IMR-90 (cell line): ENCODE results near the gene ZNF532. TPM values are rescaled to one million over a fixed set of nuclear protein-coding genes. Genes with fewer than 3 reads are reported as not detected.

Source experiments
- ATAC-seq: fragments of 200-7000 bp; cut with Tn5 transposase; 2 replicates; pipeline ENCODE4 v1.9.1; 2020; ENCODE audit warnings: low read depth, mild to moderate bottlenecking, moderate library complexity
- BruUV-seq: library from RNA; stranded (reverse); fragments of 400-500 nt; replicated peaks from 2 replicates; lab custom pipeline; 2021; lab: Mats Ljungman, UMichigan
- CTCF ChIA-PET: fragments of 300-600 bp; formaldehyde crosslinking; extraction: SDS; loops from one replicate; lab custom pipeline; 2021; ENCODE audit warnings: antibody characterized with exemption; lab: Yijun Ruan, JAX
- POLR2A ChIA-PET: fragments of 300-600 bp; sonication (Branson Sonifier 250); formaldehyde crosslinking; loops from one replicate; lab custom pipeline; 2022; ENCODE audit warnings: antibody characterized with exemption; ENCODE audit not compliant: unreplicated experiment; lab: Charles Lee
- DNase-seq: peaks from one replicate; pipeline ENCODE4 v3.0.0; 2013
- H2AFZ ChIP-seq: replicated peaks from 2 replicates; pipeline ENCODE3; 2013; ENCODE audit warnings: low read length, mild to moderate bottlenecking; ENCODE audit not compliant: poor library complexity
- H2AK5ac ChIP-seq: 2 replicates; pipeline ENCODE4 v1.6.1; 2013; ENCODE audit warnings: low read depth, low read length, inconsistent platforms
- H2AK9ac ChIP-seq: replicated peaks from 2 replicates; pipeline ENCODE3; 2013; ENCODE audit warnings: mild to moderate bottlenecking, low read depth, low read length, moderate library complexity; ENCODE audit not compliant: poor library complexity
- H2BK120ac ChIP-seq: 2 replicates; pipeline ENCODE4 v1.6.1; 2013; ENCODE audit warnings: low read depth, low read length, inconsistent platforms
- H2BK15ac ChIP-seq: 3 replicates; pipeline ENCODE4 v1.6.1; 2013; ENCODE audit warnings: low read depth, low read length, inconsistent platforms
- H2BK20ac ChIP-seq: 2 replicates; pipeline ENCODE4 v1.6.1; 2013; ENCODE audit warnings: low read depth, mild to moderate bottlenecking, inconsistent platforms, low read length, moderate library complexity
- H2BK5ac ChIP-seq: 2 replicates; pipeline ENCODE4 v1.6.1; 2013; ENCODE audit warnings: mild to moderate bottlenecking, low read depth, low read length, inconsistent platforms; ENCODE audit not compliant: poor library complexity, severe bottlenecking
- H3K14ac ChIP-seq: replicated peaks from 2 replicates; pipeline ENCODE4 v1.6.1; 2013; ENCODE audit warnings: low read depth, low read length, inconsistent platforms
- H3K18ac ChIP-seq: 2 replicates; pipeline ENCODE4 v1.6.1; 2013; ENCODE audit warnings: low read depth, low read length, control low read depth
- H3K23ac ChIP-seq: 2 replicates; pipeline ENCODE4 v1.6.1; 2013; ENCODE audit warnings: low read depth, low read length, inconsistent platforms
- H3K27ac ChIP-seq: 2 replicates; pipeline ENCODE4 v1.5.1; 2013; ENCODE audit warnings: mild to moderate bottlenecking, control low read depth, low read length; ENCODE audit not compliant: insufficient read depth
- H3K27me3 ChIP-seq: 2 replicates; pipeline ENCODE4 v1.6.1; 2013; ENCODE audit warnings: low read length; ENCODE audit not compliant: control insufficient read depth, insufficient read depth
- H3K36me3 ChIP-seq: 2 replicates; pipeline ENCODE4 v1.6.1; 2013; ENCODE audit warnings: low read length, mixed read lengths; ENCODE audit not compliant: control insufficient read depth, insufficient read depth
- H3K4ac ChIP-seq: 2 replicates; pipeline ENCODE4 v1.6.1; 2013; ENCODE audit warnings: low read depth, low read length, inconsistent platforms
- H3K4me1 ChIP-seq: 2 replicates; pipeline ENCODE4 v1.6.1; 2013; ENCODE audit warnings: low read length, mixed read lengths; ENCODE audit not compliant: control insufficient read depth, insufficient read depth
- H3K4me2 ChIP-seq: 2 replicates; pipeline ENCODE4 v1.6.1; 2013; ENCODE audit warnings: low read depth, mild to moderate bottlenecking, control low read depth, low read length, moderate library complexity
- H3K4me3 ChIP-seq: 2 replicates; pipeline ENCODE4 v1.5.1; 2013; ENCODE audit warnings: low read depth, mild to moderate bottlenecking, control low read depth, low read length, moderate library complexity; ENCODE audit not compliant: insufficient read depth
- H3K56ac ChIP-seq: 2 replicates; pipeline ENCODE4 v1.6.1; 2013; ENCODE audit warnings: low read length, inconsistent platforms; ENCODE audit not compliant: insufficient read depth; ENCODE audit errors: extremely low read depth
- H3K79me1 ChIP-seq, 2 experiments: 2 replicates each; pipeline ENCODE4 v1.6.1; 2013; ENCODE audit warnings: low read length in 2 of 2, inconsistent platforms in 1 of 2, low read depth in 1 of 2
- H3K9ac ChIP-seq: 2 replicates; pipeline ENCODE4 v1.6.1; 2013; ENCODE audit warnings: low read depth, low read length, control low read depth
- H3K9me1 ChIP-seq: 2 replicates; pipeline ENCODE4 v1.6.1; 2013; ENCODE audit warnings: low read length, inconsistent platforms; ENCODE audit not compliant: insufficient read depth
- H3K9me3 ChIP-seq: 2 replicates; pipeline ENCODE4 v1.6.1; 2013; ENCODE audit warnings: low read length; ENCODE audit not compliant: control insufficient read depth, insufficient read depth
- H4K20me1 ChIP-seq: 2 replicates; pipeline ENCODE4 v1.6.1; 2013; ENCODE audit warnings: low read length, inconsistent platforms; ENCODE audit not compliant: insufficient read depth
- H4K5ac ChIP-seq: 2 replicates; pipeline ENCODE4 v1.6.1; 2013; ENCODE audit warnings: mild to moderate bottlenecking, low read depth, low read length, control low read depth
- H4K8ac ChIP-seq, 2 experiments: 2 replicates each; pipeline ENCODE4 v1.6.1; 2013; ENCODE audit warnings: low read depth in 2 of 2, low read length in 2 of 2, control low read depth in 1 of 2, inconsistent platforms in 1 of 2
- H4K91ac ChIP-seq: 2 replicates; pipeline ENCODE4 v1.6.1; 2013; ENCODE audit warnings: low read depth, low read length, inconsistent platforms; ENCODE audit not compliant: insufficient read depth
- BHLHE40 ChIP-seq: fragments of 150-350 bp; IDR thresholded peaks from 2 replicates; pipeline ENCODE4 v1.6.1; 2016; ENCODE audit warnings: mild to moderate bottlenecking, low read depth, low read length
- CEBPB ChIP-seq: IDR thresholded peaks from 2 replicates; pipeline ENCODE4 v1.6.1; 2012; ENCODE audit warnings: low read depth, low read length, improper control_type of control experiment
- FOS ChIP-seq: fragments of 150-350 bp; IDR thresholded peaks from 2 replicates; pipeline ENCODE4 v1.6.1; 2016; ENCODE audit warnings: low read depth, low read length
- MAFK ChIP-seq: IDR thresholded peaks from 2 replicates; pipeline ENCODE4 v1.6.1; 2012; ENCODE audit warnings: low read depth, low read length, improper control_type of control experiment
- MAZ ChIP-seq: IDR thresholded peaks from 2 replicates; pipeline ENCODE4 v1.6.1; 2012; ENCODE audit warnings: low read depth, mild to moderate bottlenecking, low read length, improper control_type of control experiment, moderate library complexity, borderline replicate concordance
- MXI1 ChIP-seq: IDR thresholded peaks from 2 replicates; pipeline ENCODE4 v1.6.1; 2012; ENCODE audit warnings: low read depth, mild to moderate bottlenecking, low read length, moderate library complexity, borderline replicate concordance
- NFE2L2 ChIP-seq: fragments of 150-350 bp; IDR thresholded peaks from 2 replicates; pipeline ENCODE4 v1.6.1; 2016; ENCODE audit warnings: low read depth, mild to moderate bottlenecking, low read length
- POLR2A ChIP-seq: IDR thresholded peaks from 2 replicates; pipeline ENCODE4 v1.6.1; 2012; ENCODE audit warnings: mild to moderate bottlenecking, low read depth, low read length
- RAD21 ChIP-seq: IDR thresholded peaks from 2 replicates; pipeline ENCODE4 v1.6.1; 2012; ENCODE audit warnings: low read length, improper control_type of control experiment
- RCOR1 ChIP-seq: IDR thresholded peaks from 2 replicates; pipeline ENCODE4 v1.6.1; 2012; ENCODE audit warnings: mild to moderate bottlenecking, low read length, improper control_type of control experiment; ENCODE audit not compliant: insufficient replicate concordance
- RFX5 ChIP-seq: IDR thresholded peaks from 2 replicates; pipeline ENCODE4 v1.8.0; 2012; ENCODE audit warnings: low read depth, mild to moderate bottlenecking, low read length, moderate library complexity
- SMC3 ChIP-seq: fragments of 150-350 bp; IDR thresholded peaks from 2 replicates; pipeline ENCODE4 v1.6.1; 2016; ENCODE audit warnings: low read depth, mild to moderate bottlenecking, antibody characterized with exemption, low read length, moderate library complexity
- WGBS, 2 experiments: methylation state at CpG; one replicate each; pipeline versions ENCODE4 v1.1.5 to v1.1.7; 2013; ENCODE audit warnings: missing lambda C conversion rate in 2 of 2; ENCODE audit not compliant: insufficient read length in 1 of 2; ENCODE audit errors: extremely low coverage in 2 of 2; 5-methylcytosine and 5-hydroxymethylcytosine counted together
- dilution Hi-C: fragments of 300-500 bp; cut with HindIII; formaldehyde crosslinking; loops from one replicate; pipeline ENCODE4 v1.14.3; 2018; ENCODE audit warnings: low sequenced_read_pairs; ENCODE audit not compliant: unreplicated experiment
- in situ Hi-C: fragments of 300-500 bp; cut with MboI; formaldehyde crosslinking; loops from 3 replicates; pipeline ENCODE4 v1.14.3; 2019; ENCODE audit warnings: low sequenced_read_pairs, inconsistent platforms, mixed read lengths
- intact Hi-C: fragments of 100-400 bp; cut with micrococcal nuclease; formaldehyde crosslinking; loops from 2 replicates; pipeline ENCODE4 v1.10.0; 2022
- polyA plus RNA-seq, 3 experiments: library from polyadenylated mRNA; depleted of rRNA; stranded (reverse); fragments of >200 nt; gene quantifications; 2 replicates each; pipeline ENCODE4 v1.2.3, GENCODE V29; 2012; ENCODE audit warnings: low replicate concordance in 1 of 3
- total RNA-seq: library from RNA; depleted of rRNA; stranded (reverse); fragments of >200 nt; gene quantifications from 2 replicates; pipeline ENCODE4 v1.2.3, GENCODE V29; 2012
- TF ChIP-seq, protein P1 (sequence below): conservative IDR thresholded peaks from 2 replicates; pipeline ENCODE4 v1.5.1; 2012; ENCODE audit warnings: mild to moderate bottlenecking, low read depth, low read length, improper control_type of control experiment
- TF ChIP-seq, protein P2 (sequence below): fragments of 150-350 bp; IDR thresholded peaks from 2 replicates; pipeline ENCODE4 v1.6.1; 2017; ENCODE audit warnings: mild to moderate bottlenecking, antibody characterized with exemption, low read length, low read depth
- TF ChIP-seq, protein P3 (sequence below): fragments of 150-350 bp; IDR thresholded peaks from 2 replicates; pipeline ENCODE4 v1.6.1; 2016; ENCODE audit warnings: low read depth, mild to moderate bottlenecking, low read length, moderate library complexity, borderline replicate concordance

ZNF532 gene
- total and polyA plus RNA-seq, 2 of the 4 experiments (the other 2 are of a cell fraction): 29.9 to 45.8 TPM

DNA sequence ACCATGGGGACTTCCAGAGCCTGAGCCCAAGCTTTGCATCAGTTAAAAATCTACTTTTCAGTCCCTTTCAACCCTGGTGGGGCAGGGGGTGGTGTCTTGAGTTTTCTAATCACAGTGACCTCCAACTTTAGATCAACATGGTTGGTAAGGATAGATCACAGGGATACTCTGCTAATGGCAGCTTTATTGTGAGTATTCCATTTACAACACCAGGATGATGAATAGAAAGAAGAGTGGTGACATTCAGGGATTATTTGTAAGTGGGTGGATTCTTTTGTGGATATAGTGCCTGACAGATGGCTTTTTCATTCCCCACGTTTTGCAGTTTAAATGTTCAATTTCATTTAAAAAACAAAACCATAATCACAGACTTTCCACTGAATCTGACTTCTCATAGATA is 51.3 kb downstream of the ZNF532 start:
- no peak overlapping the region for H2BK15ac ChIP-seq
- H4K8ac ChIP-seq: no peak overlapping the region
- H3K56ac ChIP-seq: no peak overlapping the region
- no peak overlapping the region for H3K4ac ChIP-seq
- DNase-seq (no peak), ATAC-seq (no peak)
- H2BK20ac ChIP-seq: no peak overlapping the region
- H3K27me3 ChIP-seq: no peaks in the 10 kb centered on the region
- H3K4me2 ChIP-seq: no peak overlapping the region
- H3K23ac ChIP-seq: no peak overlapping the region
- intact Hi-C loops: no loop called here
- dilution Hi-C loops: no loop called here
- H2AK5ac ChIP-seq: no peak overlapping the region
- ChIA-PET CTCF (no interaction called here), POLR2A (no interaction called here)
- H2AFZ ChIP-seq: no peak overlapping the region
- H2BK5ac ChIP-seq: no peak overlapping the region
- no CpG with 5 or more reads among the region's 1 CpG for WGBS, 2 experiments
- in situ Hi-C loops: no loop called here
- TF ChIP-seq RAD21 (no peak), SMC3 (no peak), NFE2L2 (no peak), BHLHE40 (no peak), FOS (no peak), MXI1 (no peak), MAFK (no peak), CEBPB (no peak), MAZ (no peak), RCOR1 (no peak), RFX5 (no peak), POLR2A (no peak)
- TF ChIP-seq, protein P1, sequence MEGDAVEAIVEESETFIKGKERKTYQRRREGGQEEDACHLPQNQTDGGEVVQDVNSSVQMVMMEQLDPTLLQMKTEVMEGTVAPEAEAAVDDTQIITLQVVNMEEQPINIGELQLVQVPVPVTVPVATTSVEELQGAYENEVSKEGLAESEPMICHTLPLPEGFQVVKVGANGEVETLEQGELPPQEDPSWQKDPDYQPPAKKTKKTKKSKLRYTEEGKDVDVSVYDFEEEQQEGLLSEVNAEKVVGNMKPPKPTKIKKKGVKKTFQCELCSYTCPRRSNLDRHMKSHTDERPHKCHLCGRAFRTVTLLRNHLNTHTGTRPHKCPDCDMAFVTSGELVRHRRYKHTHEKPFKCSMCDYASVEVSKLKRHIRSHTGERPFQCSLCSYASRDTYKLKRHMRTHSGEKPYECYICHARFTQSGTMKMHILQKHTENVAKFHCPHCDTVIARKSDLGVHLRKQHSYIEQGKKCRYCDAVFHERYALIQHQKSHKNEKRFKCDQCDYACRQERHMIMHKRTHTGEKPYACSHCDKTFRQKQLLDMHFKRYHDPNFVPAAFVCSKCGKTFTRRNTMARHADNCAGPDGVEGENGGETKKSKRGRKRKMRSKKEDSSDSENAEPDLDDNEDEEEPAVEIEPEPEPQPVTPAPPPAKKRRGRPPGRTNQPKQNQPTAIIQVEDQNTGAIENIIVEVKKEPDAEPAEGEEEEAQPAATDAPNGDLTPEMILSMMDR: no peak
- TF ChIP-seq, protein P2, sequence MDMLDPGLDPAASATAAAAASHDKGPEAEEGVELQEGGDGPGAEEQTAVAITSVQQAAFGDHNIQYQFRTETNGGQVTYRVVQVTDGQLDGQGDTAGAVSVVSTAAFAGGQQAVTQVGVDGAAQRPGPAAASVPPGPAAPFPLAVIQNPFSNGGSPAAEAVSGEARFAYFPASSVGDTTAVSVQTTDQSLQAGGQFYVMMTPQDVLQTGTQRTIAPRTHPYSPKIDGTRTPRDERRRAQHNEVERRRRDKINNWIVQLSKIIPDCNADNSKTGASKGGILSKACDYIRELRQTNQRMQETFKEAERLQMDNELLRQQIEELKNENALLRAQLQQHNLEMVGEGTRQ: no peak
- TF ChIP-seq, protein P3, sequence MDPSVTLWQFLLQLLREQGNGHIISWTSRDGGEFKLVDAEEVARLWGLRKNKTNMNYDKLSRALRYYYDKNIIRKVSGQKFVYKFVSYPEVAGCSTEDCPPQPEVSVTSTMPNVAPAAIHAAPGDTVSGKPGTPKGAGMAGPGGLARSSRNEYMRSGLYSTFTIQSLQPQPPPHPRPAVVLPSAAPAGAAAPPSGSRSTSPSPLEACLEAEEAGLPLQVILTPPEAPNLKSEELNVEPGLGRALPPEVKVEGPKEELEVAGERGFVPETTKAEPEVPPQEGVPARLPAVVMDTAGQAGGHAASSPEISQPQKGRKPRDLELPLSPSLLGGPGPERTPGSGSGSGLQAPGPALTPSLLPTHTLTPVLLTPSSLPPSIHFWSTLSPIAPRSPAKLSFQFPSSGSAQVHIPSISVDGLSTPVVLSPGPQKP: no peak
- no peak overlapping the region for H3K4me3 ChIP-seq
- H3K18ac ChIP-seq: no peak overlapping the region
- H3K9me1 ChIP-seq: peaks cover 32% of the 10 kb centered on the region
- no TSS peak for BruUV-seq
- H3K9ac ChIP-seq: no peak overlapping the region
- H3K36me3 ChIP-seq: peaks cover 30% of the 10 kb centered on the region
- no peak overlapping the region for H4K91ac ChIP-seq
- H3K27ac ChIP-seq: no peak overlapping the region
- peaks cover 48 to 85% of the 10 kb centered on the region in 2 experiments for H3K79me1 ChIP-seq
- no peak overlapping the region for H2BK120ac ChIP-seq
- no peak overlapping the region for H3K14ac ChIP-seq
- H3K4me1 ChIP-seq: peaks cover 16% of the 10 kb centered on the region
- H3K9me3 ChIP-seq: no peaks in the 10 kb centered on the region
- H2AK9ac ChIP-seq: no peak overlapping the region
- peaks cover 5% of the 10 kb centered on the region; the same call in 1 of the 2 replicates for H4K20me1 ChIP-seq
- H4K5ac ChIP-seq: no peak overlapping the region
